Measurements from ENCODE around the gene CAP2.

The CAP2 gene

GRCh38 chr6:17442196-17442595 lies 48.8 kb downstream of the CAP2 start:
- DNase-seq, result no peak

- DNase-seq, result no peak
Observed at GRCh38 chr6:17446713-17447112, 53.3 kb downstream of the CAP2 start.

GRCh38 chr6:17448165-17448564 lies 54.8 kb downstream of the CAP2 start:
- DNase-seq, result no peak

DNA sequence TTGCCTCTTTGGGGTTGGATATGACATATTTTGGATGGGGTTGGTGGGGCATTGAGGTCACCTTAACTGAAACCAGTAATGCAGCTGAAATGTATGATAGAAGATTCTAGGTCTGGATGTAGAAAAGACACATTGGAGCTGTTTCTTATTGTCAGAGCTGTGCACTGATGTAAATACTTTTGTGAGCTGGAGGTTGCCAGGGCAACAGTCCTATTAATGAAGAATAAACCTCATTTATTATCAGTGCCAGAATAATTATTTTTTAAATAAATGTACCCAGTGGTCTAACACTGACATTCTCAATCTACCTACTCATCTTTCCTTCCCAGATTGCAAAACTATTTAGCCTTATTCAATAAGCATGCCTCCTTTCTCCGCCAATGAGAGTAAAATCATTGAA lies 57.0 kb downstream of the CAP2 start:
- DNase-seq, result no peak

- DNase-seq, result no peak
Observed at GRCh38 chr6:17450832-17451231, 57.4 kb downstream of the CAP2 start.

- DNase-seq, result no peak
Observed at GRCh38 chr6:17452096-17452495, 58.7 kb downstream of the CAP2 start.

- no peak for DNase-seq
Observed at GRCh38 chr6:17454316-17455005, 61.1 kb downstream of the CAP2 start.

GRCh38 chr6:17455919-17456318 lies 62.5 kb downstream of the CAP2 start:
- no peak for DNase-seq

DNA sequence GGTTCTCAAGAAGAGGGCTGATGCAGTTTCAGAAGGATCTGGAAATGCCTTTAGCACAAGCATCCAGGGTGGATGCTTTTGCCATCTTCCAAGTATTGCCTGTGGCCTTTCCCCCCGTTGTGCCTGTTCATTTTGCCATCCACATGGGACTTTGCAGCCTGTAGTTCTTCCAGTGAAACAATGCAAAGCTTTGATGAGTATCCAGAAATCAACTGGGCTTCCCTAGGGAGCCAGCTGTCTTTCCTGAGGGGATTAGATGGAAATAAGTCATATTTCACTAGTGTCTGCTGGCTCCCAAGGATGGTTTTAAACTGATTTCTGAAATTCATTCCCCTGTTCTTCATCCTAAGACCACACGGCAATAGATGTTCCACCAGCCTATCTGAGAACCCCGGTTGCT lies 63.3 kb downstream of the CAP2 start:
- no peak for DNase-seq

DNA sequence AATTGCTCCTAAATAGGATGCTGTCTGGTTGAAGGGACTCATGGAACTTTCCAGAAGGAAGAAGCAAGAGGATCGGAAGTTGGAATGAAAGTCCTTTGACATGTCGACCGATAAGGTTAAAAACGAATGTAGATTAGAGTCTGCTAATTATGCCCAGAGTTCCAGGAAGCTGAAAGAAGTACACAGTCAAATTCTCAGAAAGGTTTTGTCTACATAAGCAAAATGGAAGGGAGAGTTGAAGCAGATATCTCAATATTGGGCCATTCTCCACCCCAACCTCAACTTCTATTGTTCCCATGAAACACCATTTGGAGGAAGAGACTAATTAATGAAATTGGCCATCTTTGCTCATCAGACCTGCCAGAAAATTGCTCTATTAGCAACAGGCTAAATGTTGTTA lies 64.0 kb downstream of the CAP2 start:
- DNase-seq, result no peak

DNA sequence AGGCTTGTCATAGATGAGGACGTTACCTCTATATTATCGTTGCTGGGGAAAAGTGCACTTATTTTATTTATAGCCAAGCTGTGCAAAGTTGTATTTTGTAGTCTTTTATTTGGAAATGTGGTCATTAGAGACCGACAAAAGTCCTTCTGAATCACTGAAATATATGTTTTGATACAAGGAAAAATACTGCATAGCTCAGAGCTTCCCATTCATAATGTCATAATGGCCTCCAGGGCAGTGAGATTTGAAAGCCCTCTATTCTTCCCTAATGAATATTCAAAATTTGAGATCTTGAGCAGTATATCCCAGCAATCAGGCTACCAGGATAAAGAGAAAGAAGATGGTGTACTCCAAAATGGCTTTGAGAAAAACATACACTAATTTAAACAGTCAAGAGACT lies 64.6 kb downstream of the CAP2 start:
- DNase-seq, result no peak

DNA sequence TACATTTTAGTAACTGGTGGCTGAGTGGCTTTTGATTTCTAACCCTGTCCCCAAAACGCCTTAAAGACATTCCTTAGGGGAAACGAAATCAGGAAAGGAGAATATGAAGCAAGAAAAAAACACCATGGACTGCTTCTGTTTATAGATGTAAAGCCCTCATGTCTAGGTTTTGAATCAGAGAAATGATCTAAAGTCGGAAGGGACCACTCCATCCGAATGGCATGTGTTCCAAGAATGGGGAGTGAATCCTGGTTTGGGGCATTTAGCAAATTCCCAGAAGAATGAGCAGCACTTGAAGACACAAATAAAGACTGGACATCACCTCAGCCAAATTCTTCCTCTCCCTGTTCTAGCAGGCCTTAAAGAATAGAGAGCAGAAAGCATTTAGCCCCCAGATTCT lies 65.6 kb downstream of the CAP2 start:
- no peak for DNase-seq

DNA sequence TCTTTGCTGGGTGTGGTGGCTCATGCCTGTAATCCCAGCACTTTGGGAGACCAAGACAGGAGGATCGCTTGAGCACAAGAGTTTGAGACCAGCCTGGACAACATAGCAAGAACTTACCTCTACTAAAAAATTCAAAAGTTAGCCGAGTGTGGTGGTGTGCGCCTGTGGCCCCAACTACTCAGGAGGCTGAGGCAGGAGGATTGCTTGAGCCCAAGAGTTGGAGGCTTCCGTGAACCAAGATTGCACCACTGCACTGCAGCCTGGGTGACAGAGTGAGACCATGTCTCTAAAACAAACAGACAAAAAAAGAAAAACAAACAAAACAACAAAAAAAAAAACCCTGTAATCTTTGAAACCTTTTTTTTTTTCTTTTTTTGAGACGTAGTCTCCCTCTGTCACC lies 67.5 kb downstream of the CAP2 start:
- DNase-seq, result no peak

DNA sequence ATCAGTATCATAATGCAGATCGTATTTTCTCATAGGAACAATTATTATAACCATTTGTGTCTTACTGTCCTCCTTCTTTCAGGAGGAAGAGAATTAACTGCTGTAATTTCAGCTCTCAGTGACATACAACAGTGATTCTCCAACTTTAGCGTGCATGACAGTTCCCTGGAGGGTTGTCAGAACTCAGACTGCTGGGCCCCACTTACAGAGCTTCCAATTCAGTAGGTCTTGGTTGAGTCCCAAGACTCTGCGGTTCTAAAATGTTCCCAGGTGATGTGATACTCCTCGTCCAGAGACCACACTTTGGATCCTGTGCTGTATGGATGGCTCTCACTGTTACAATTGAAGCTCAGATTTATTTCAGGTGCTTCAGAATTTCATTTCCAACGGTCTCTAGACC lies 72.8 kb downstream of the CAP2 start:
- DNase-seq, result no peak

DNA sequence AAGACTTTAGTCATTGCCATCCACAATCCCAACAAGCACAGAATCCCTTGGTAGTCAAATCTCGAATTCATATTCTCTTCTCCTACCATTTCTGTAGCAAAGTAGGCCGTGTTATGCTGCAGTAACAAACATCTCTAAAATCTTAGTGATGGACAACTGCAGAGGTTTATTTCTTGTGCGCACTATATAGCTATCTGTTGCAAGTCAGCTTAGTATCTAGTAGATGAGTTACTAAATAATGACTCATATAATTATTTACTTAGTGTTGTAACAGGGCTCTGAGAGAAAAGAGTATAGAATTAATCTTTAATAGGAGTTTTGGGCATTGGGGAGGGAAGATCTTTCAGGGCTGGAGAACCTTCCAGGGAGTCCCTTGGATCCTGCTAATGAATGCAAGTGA lies 73.3 kb downstream of the CAP2 start:
- DNase-seq, result no peak

- DNase-seq, result no peak
Observed at GRCh38 chr6:17469006-17469832, 75.8 kb downstream of the CAP2 start.

DNA sequence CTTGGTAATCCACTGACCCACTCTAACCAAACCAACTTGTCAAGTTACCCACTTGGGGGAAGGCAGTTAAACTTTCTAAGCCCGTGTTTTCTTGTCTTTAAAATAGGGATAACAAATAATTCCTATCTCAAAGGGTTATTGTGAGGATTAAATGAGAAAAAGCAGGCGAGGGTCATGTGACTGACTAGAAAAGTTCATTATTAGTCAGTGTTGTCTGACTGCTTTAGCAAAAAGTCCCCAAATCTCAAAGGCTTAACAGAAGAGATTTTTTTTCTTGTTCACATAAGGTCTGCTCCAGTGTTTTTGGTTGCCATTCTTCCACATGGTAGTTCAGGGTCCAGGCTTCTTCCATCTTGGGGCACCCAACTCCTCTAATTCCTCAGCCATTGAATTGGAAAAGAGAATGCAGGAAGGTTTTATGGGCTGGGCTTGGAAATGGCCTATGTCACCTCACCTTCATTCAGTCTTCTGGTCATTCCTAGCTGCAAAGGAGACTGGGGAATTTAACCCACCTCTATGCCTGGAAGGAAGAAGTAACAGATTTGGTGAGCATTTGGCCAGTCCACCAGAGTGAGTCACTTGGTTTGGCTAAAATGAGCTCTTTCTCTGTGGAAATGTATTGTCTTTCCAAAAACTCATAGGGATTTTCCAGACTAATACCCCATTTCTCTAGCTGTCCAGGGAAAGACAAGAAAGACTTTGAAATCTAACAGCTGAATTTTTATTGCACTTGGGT lies 77.0 kb downstream of the CAP2 start:
- no peak for DNase-seq

GRCh38 chr6:17470938-17471327 lies 77.5 kb downstream of the CAP2 start:
- no peak for DNase-seq

DNA sequence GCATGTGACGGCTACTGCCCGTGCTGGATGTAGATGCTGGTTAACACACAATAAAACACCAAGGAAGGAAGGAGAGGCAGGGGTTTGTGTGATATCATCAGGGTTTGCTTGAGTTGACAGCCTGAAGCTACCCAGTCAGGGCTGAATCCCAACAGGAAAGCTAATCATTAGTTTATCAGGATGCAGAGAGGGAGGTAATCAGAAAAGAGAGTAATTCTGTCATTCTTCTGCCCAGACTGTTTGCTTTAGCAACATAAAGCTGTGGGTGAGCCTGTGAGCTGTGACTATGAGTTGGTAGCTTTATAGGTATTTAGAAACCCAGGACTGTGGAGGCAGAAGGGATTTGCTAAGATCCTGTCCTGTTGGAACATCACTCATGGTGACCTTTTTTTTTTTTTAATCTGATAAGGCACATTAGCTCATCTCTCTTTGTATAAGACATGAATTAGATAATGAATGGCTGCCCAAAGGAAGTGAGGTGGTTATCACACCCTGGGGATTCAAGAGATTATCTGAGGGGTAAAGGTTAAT lies 79.3 kb downstream of the CAP2 start:
- DNase-seq, result no peak

DNA sequence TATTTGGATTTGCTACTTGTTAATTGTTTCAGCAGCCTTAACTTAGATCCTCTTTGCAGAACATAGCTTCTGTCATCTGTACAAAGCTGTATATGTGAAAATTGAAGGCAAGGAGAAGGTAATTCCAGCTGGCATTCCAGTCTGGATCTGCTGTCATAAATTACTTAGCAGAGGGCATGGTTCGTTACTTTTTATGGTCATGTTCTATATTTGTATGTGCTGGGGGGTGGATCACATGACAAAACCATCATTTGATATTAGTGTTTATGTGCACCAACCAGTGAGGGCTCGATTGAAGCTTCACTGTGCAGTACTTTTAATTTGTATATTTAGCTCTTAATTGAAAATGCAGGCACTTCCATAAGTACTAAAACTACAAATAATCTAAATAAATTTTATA lies 80.2 kb downstream of the CAP2 start:
- no peak for DNase-seq

- DNase-seq, result no peak
Observed at GRCh38 chr6:17474289-17474688, 80.9 kb downstream of the CAP2 start.

GRCh38 chr6:17475606-17476244 lies 82.3 kb downstream of the CAP2 start:
- DNase-seq, result no peak

- no peak for DNase-seq
Observed at GRCh38 chr6:17476511-17476910, 83.1 kb downstream of the CAP2 start.

Measured in effector CD4-positive, alpha-beta T cell (primary cell).